PC-3 (cell line): ENCODE data around the gene KCNG2. TPM values are rescaled to one million over a fixed set of nuclear protein-coding genes. Genes with fewer than 3 reads are reported as not detected.

Experiments used
- ATAC-seq: fragments of 200-7000 bp; cut with Tn5 transposase; 2 replicates; pipeline ENCODE4 v1.9.1; 2020; ENCODE audit warnings: mild to moderate bottlenecking, moderate library complexity
- BruUV-seq: library from RNA; stranded (reverse); fragments of 400-500 nt; replicated peaks from 2 replicates; lab custom pipeline; 2021; lab: Mats Ljungman, UMichigan
- CTCF ChIA-PET: fragments of 300-600 bp; sonication (Branson Sonifier 250); formaldehyde crosslinking; loops from one replicate; lab custom pipeline; 2022; ENCODE audit warnings: antibody characterized with exemption; lab: Charles Lee
- POLR2A ChIA-PET: fragments of 300-600 bp; sonication (Branson Sonifier 250); formaldehyde crosslinking; loops from one replicate; lab custom pipeline; 2022; ENCODE audit warnings: antibody characterized with exemption; ENCODE audit not compliant: unreplicated experiment; lab: Charles Lee
- DNase-seq: peaks from one replicate; pipeline ENCODE4 v3.0.0-alpha.2; 2015
- H2AFZ ChIP-seq: fragments of 300-600 bp; sonication (generic); 2 replicates; pipeline ENCODE4 v1.6.0; 2016; ENCODE audit warnings: antibody characterized with exemption, low read length
- H3F3A ChIP-seq: fragments of 300-600 bp; sonication (generic); one replicate; pipeline ENCODE4 v1.6.0; 2017; ENCODE audit warnings: antibody characterized with exemption, low read length, control low read depth, mild to moderate bottlenecking; ENCODE audit not compliant: unreplicated experiment
- H3K27ac ChIP-seq: fragments of 300-600 bp; sonication (generic); 2 replicates; pipeline ENCODE4 v1.5.1; 2016; ENCODE audit warnings: mild to moderate bottlenecking, low read length
- H3K27me3 ChIP-seq: fragments of 300-600 bp; sonication (generic); 2 replicates; pipeline ENCODE4 v1.6.1; 2016; ENCODE audit warnings: low read length, mixed read lengths
- H3K36me3 ChIP-seq: fragments of 300-600 bp; sonication (generic); 2 replicates; pipeline ENCODE4 v1.6.1; 2016; ENCODE audit warnings: low read depth, mixed run types, low read length, mixed read lengths
- H3K4me1 ChIP-seq: fragments of 300-600 bp; sonication (generic); 2 replicates; pipeline ENCODE4 v1.5.1; 2016; ENCODE audit warnings: low read length; ENCODE audit not compliant: insufficient read depth
- H3K4me2 ChIP-seq: fragments of 300-600 bp; sonication (generic); 2 replicates; pipeline ENCODE4 v1.6.0; 2016; ENCODE audit warnings: low read length
- H3K4me3 ChIP-seq: fragments of 300-600 bp; sonication (generic); 2 replicates; pipeline ENCODE4 v1.5.1; 2016; ENCODE audit warnings: mild to moderate bottlenecking, low read length, mixed read lengths
- H3K79me2 ChIP-seq: fragments of 300-600 bp; sonication (generic); 2 replicates; pipeline ENCODE4 v1.6.1; 2017; ENCODE audit warnings: low read length, mixed read lengths
- H3K9ac ChIP-seq: fragments of 300-600 bp; sonication (generic); 2 replicates; pipeline ENCODE4 v1.6.0; 2016; ENCODE audit warnings: mild to moderate bottlenecking, low read length
- H3K9me2 ChIP-seq: fragments of 300-600 bp; sonication (generic); replicated peaks from 2 replicates; pipeline ENCODE4 v1.6.1; 2016; ENCODE audit warnings: mixed run types, low read length, mixed read lengths
- H3K9me3 ChIP-seq: fragments of 300-600 bp; sonication (generic); 2 replicates; pipeline ENCODE4 v1.6.1; 2016; ENCODE audit warnings: low read length, mixed read lengths
- H4K20me1 ChIP-seq: fragments of 300-600 bp; sonication (generic); 2 replicates; pipeline ENCODE4 v1.6.1; 2016; ENCODE audit warnings: low read length, mixed read lengths
- EZH2 ChIP-seq: fragments of 300-600 bp; sonication (generic); IDR thresholded peaks from one replicate; pipeline ENCODE4 v1.6.1; 2017; ENCODE audit warnings: antibody characterized with exemption, mild to moderate bottlenecking, low read length; ENCODE audit not compliant: unreplicated experiment
- EZH2phosphoT487 ChIP-seq: fragments of 300-600 bp; sonication (generic); IDR thresholded peaks from 2 replicates; pipeline ENCODE4 v1.6.1; 2018; ENCODE audit warnings: mild to moderate bottlenecking, antibody characterized with exemption, low read length, borderline replicate concordance
- intact Hi-C: fragments of 100-400 bp; cut with micrococcal nuclease; formaldehyde crosslinking; loops from 2 replicates; pipeline ENCODE4 v1.9.0; 2023
- total RNA-seq: library from RNA; depleted of rRNA; stranded (reverse); fragments of >200 nt; gene quantifications from 2 replicates; pipeline ENCODE4 v1.2.3, GENCODE V29; 2014
- TF ChIP-seq, protein P1 (sequence below): fragments of 300-600 bp; sonication (generic); conservative IDR thresholded peaks from 2 replicates; pipeline ENCODE4 v1.5.1; 2017; ENCODE audit warnings: antibody characterized with exemption, low read depth, mild to moderate bottlenecking, low read length

Gene KCNG2
- total RNA-seq, 1 experiment from 2014 or later = not detected

DNA sequence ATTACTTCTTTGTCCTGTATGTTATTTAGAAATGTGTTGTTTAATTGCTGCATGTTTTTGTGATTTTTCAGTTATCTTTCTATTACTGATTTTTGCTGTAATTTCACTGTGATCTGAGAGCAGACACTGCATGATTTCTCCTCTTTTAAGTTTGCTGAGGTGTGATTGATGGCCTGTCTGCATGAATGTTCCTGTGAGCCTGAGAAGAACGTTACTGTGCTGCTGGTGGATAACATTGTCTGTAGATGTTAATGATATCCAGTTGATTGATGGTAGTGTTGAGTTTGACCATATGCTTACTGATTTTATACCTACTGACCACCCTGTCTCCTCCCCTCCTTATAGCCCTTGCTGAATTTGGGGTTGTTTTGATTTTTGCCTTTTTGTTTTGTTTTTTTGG is 37.4 kb upstream of the KCNG2 start:
- BruUV-seq = no TSS peak
- Histone ChIP-seq H3K9me3 (no peaks in the 10 kb centered on the region), H3K4me2 (no peak overlapping the region), H3K4me3 (no peak overlapping the region), H3K9me2 (no peaks in the 10 kb centered on the region), H3K27me3 (no peaks in the 10 kb centered on the region), H3K36me3 (no peaks in the 10 kb centered on the region), H3K79me2 (no peaks in the 10 kb centered on the region), H3K27ac (no peak overlapping the region), H2AFZ (no peak overlapping the region), H3K4me1 (no peaks in the 10 kb centered on the region), H3F3A (no peaks in the 10 kb centered on the region), H3K9ac (no peak overlapping the region), H4K20me1 (no peaks in the 10 kb centered on the region)
- intact Hi-C loops = no loop called here
- ATAC-seq (no peak), DNase-seq (no peak)
- POLR2A ChIA-PET = no interaction called here
- CTCF ChIA-PET = no interaction called here
- TF ChIP-seq, protein P1, sequence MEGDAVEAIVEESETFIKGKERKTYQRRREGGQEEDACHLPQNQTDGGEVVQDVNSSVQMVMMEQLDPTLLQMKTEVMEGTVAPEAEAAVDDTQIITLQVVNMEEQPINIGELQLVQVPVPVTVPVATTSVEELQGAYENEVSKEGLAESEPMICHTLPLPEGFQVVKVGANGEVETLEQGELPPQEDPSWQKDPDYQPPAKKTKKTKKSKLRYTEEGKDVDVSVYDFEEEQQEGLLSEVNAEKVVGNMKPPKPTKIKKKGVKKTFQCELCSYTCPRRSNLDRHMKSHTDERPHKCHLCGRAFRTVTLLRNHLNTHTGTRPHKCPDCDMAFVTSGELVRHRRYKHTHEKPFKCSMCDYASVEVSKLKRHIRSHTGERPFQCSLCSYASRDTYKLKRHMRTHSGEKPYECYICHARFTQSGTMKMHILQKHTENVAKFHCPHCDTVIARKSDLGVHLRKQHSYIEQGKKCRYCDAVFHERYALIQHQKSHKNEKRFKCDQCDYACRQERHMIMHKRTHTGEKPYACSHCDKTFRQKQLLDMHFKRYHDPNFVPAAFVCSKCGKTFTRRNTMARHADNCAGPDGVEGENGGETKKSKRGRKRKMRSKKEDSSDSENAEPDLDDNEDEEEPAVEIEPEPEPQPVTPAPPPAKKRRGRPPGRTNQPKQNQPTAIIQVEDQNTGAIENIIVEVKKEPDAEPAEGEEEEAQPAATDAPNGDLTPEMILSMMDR = no peak
- no peak for TF ChIP-seq EZH2
- no peak for TF ChIP-seq EZH2phosphoT487

DNA sequence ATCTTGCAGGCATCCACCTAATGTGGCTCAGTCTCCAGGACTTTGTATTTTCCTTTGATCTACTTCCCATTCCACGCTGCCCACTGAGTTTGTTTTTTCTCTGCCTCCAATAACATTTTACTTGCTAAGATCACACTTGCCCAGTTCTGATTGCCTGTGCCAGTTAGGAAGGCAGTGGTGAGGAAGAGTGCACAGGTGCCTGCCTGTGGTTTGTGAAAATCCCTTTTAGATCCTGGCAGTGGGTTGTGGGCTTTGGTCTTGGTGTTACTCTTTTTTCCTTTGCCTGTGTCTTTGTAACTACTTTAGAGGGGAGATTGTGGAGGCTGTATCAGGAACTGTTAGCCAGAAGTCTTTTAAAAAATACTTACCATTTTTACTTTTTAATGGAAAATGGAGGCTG is 36.9 kb upstream of the KCNG2 start:
- Histone ChIP-seq H3K27ac (no peak overlapping the region), H3K4me3 (no peak overlapping the region), H4K20me1 (no peaks in the 10 kb centered on the region), H2AFZ (no peak overlapping the region), H3K9me2 (no peaks in the 10 kb centered on the region), H3K27me3 (no peaks in the 10 kb centered on the region), H3F3A (no peaks in the 10 kb centered on the region), H3K4me1 (no peaks in the 10 kb centered on the region), H3K79me2 (no peaks in the 10 kb centered on the region), H3K9ac (no peak overlapping the region), H3K4me2 (no peak overlapping the region), H3K9me3 (no peaks in the 10 kb centered on the region), H3K36me3 (no peaks in the 10 kb centered on the region)
- POLR2A ChIA-PET = no interaction called here
- CTCF ChIA-PET = no interaction called here
- no TSS peak for BruUV-seq
- no peak for TF ChIP-seq EZH2phosphoT487
- TF ChIP-seq, protein P1 = no peak
- TF ChIP-seq EZH2 = no peak
- DNase-seq (no peak), ATAC-seq (no peak)
- intact Hi-C loops = no loop called here

DNA sequence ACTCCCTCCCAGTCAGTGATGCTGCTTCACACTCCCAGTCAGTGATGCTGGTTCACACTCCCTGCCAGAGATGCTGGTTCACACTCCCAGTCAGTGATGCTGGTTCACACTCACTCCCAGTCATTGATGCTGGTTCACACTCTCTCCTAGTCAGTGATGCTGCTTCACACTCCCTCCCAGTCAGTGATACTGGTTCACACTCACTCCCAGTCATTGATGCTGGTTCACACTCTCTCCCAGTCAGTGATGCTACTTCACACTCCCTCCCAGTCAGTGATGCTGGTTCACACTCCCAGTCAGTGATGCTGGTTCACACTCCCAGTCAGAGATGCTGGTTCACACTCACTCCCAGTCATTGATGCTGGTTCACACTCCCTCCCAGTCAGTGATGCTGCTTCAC is 34.3 kb upstream of the KCNG2 start:
- Histone ChIP-seq H3F3A (no peaks in the 10 kb centered on the region), H3K9me2 (no peaks in the 10 kb centered on the region), H3K27ac (no peak overlapping the region), H3K4me2 (no peak overlapping the region), H3K9ac (no peak overlapping the region), H3K9me3 (no peaks in the 10 kb centered on the region), H2AFZ (no peak overlapping the region), H3K27me3 (peaks cover 23% of the 10 kb centered on the region), H3K4me1 (no peaks in the 10 kb centered on the region), H3K4me3 (no peak overlapping the region), H4K20me1 (no peaks in the 10 kb centered on the region), H3K36me3 (no peaks in the 10 kb centered on the region), H3K79me2 (no peaks in the 10 kb centered on the region)
- BruUV-seq = no TSS peak
- ATAC-seq (no peak), DNase-seq (no peak)
- TF ChIP-seq, protein P1 = no peak
- TF ChIP-seq EZH2phosphoT487 = no peak
- no peak for TF ChIP-seq EZH2
- ChIA-PET POLR2A (no interaction called here), CTCF (no interaction called here)
- intact Hi-C loops = no loop called here
